ENCODE measurements around the gene PCDH12.

DNA sequence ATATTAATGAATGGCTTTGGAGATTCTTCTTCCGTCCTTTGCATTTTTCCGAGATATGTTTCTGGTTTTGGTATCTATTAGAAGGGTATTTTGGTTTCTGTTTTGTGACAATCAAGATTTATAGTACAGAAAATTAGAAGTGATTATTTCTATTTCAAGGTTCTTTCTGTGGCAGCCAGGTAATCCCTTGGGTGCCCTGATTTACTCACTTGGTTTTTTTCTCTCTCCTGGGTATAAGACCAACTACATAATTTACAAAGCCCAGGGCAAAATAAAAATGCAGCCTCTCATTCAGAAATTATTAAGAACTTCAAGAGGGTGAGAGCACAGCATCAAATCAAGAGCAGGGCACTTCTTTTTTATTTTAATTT lies 8.9 kb upstream of the PCDH12 start:
- TF ChIP-seq CTCF (IDR thresholded peaks at IDR 0.05; ENCODE audit: poor library complexity) (no peak), EZH2 (IDR thresholded peaks at IDR 0.05; ENCODE audit: borderline replicate concordance) (no peak)

All from hepatocyte (in vitro differentiated cells).